HG03575 (cell line): ENCODE measurements around the gene CPNE2.
"Not testable (repeated sequence)": the region's sequence is repeated elsewhere in the genome, so short reads cannot be mapped to it uniquely, and the experiment has no call there.

Experiments
- ATAC-seq: cut with Tn5 transposase; IDR thresholded peaks from one replicate; pipeline ENCODE4 v1.9.1; 2021; ENCODE audit not compliant: unreplicated experiment, insufficient number of reproducible peaks, low FRiP score; ENCODE audit errors: extremely low read depth

Gene CPNE2

DNA sequence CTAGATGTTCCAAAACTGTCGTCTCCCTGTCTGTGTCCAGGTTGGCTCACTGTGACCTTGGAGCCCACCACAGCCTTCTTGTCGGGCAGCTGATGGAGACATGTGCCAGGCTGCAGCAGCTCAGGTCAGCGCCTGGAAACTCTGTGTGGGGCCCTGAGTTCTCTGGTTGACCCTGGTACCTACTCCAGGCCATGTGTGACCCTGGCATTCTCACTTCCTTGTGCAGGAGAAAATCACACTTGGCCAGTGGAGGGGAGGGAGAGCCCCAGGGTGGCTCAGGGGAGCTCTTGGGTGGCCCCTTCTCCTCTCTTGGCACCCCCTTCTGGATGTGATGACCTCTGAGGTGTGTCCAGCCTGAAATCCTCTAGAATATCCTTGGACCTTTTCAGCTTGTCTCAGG, 25.0 kb upstream of the CPNE2 start:
- ATAC-seq: no peak

DNA sequence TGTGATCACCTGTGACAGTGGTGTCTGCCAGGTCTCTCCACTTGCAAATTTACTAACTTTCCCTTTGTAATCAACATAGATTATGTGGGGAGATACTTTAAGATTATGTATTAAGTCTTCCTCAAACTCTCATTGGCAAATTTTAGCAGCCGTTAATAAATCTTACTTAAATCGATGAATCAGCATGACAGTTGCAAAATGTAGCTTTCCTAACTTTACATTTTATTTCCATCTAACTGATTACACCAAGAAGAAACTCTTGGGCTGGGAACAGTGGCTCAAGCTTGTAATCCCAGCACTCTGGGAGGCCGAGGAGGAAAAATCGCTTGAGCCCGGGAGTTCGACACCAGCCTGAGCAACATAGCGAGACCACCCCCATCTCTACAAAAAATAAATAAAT, 23.3 kb upstream of the CPNE2 start:
- ATAC-seq: no peak

GRCh38 chr16:57069635-57070370, 22.6 kb upstream of the CPNE2 start:
- no peak for ATAC-seq

DNA sequence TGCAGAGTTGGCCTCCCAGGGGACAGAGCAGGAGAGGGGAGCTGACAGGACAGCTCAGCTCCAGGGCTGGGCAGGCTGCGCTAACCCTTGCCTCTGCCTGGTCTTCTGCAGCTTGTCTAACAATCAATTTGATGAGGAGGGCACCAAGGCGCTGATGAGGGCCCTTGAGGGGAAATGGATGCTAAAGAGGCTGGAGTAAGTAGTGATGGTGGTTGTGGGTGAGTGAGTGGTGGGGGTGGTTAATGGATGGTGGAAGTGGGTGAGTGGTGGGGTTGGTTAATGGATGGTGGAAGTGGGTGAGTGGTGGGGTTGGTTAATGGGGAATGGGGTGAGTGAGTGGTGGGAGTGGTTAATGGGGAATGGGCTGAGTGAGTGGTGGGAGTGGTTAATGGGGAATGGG, 22.0 kb upstream of the CPNE2 start:
- ATAC-seq: no peak

DNA sequence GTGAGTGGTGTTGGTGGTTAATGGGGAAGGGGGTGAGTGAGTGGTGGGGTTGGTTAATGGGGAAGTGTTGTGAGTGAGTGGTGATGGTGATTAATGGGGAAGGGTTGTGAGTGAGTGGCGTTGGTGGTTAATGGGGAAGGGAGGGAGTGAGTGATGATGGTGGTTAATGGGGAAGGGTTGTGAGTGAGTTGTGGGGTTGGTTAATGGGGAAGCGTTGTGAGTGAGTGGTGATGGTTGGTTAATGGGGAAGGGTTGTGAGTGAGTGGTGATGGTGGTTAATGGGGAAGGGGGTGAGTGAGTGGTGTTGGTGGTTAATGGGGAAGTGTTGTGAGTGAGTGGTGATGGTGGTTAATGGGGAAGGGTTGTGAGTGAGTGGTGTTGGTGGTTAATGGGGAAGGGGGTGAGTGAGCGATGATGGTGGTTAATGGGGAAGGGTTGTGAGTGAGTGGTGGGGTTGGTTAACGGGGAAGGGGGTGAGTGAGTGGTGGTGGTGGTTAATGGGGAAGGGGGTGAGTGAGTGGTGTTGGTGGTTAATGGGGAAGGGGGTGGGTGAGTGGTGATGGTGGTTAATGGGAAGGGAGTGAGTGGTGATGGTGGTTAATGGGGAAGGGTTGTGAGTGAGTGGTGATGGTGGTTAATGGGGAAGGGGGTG, 21.2 kb upstream of the CPNE2 start:
- ATAC-seq: not testable (repeated sequence)

DNA sequence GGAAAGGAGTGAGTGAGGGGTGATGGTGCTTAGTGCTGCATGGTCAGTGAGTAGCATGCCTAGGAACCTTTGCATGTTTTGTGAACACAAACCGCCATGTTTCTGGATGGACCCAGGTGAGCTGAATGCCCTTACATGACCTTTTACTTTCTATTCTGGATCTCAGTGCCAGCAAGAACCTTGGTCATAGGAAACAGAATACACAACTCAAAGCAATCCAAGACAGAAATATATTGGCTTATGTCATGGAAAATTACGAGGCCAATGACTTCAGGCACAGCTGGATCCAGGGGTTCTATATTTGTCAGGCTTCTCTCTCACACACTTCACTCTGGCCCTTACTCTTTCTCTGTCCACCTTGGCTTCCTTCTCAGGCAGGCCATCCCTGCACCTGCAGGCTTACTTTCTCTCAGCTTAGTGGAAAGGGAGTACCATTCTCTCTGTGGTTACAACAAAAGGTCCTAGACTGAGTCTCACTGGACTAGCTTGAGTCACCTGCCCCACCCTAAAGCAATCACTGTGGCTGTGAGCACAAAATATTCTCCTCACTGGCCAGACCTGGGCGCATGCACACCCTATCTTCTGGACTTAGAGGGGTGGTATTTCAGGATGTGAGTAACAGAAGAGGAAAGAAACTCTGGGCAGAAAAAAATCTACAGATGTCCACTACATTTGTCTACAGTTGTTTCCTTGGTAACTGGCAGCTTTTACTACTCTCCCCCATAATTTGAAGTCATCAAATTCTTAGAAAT, 20.4 kb upstream of the CPNE2 start:
- no peak for ATAC-seq

DNA sequence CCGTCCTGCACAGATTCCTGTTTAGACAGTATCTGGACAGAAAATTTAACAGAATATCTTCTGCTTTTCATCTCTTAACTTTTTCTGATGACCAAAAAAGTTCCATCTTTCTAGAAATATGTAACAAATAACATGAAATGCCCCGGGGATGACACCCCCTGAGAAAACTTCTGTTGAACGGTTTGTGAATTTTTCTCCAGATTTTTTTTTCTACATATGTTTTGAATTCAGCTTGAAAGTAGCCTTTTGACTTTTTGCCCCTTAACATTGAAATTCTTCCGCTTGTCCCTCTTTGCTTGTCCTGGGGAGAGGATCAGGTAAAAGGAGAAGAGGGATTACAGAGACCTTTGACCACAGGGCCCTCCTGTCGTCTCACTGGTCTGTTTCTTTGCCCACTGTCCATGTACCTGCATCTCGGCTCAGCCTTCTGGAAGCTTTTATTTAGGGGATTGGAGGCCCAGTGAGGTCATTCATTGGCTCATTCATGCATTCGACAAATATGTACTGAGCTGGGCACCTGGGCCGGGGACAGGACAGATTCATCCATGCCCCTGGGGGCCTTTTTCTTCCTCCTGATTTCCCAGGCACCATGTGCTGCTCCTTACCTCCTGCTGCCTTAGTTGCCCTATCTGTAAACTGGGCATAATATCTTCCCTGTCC, 19.6 kb upstream of the CPNE2 start:
- no peak for ATAC-seq

DNA sequence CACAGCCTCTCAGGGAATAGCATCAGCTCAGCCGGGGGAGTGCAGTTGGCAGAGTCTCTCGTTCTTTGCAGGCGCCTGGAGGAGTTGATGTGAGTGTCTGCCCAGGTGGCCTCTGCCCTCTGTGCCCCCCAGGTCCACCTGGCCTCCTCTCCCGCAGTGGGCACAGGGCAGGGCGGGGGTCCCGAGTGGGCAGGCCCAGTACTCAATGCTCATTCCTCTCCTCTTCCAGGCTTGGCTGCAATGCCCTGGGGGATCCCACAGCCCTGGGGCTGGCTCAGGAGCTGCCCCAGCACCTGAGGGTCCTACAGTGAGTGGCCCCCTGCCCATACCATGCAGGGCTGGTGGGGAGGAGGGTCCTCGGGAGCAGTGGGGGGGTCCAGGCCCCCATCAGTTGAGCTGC, 14.7 kb upstream of the CPNE2 start:
- ATAC-seq: no peak

DNA sequence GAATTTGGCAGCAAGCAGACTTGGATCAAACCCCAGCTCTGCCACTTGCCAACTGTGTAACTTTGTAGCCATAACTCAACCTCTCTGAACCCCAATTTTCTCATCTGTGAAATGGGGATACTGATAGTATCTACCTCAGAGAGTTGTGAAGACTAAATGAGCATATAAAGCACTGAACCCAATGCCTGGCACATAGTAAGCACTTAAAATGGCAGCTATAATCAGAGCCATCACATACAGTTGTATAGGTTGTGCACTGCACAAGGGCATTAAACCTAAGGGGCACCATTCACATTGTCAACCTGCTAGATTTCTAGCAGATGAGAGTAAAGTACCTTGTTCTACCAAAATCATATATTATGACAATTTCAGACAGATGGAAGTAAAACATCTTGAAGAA, 10.6 kb upstream of the CPNE2 start:
- ATAC-seq: no peak

DNA sequence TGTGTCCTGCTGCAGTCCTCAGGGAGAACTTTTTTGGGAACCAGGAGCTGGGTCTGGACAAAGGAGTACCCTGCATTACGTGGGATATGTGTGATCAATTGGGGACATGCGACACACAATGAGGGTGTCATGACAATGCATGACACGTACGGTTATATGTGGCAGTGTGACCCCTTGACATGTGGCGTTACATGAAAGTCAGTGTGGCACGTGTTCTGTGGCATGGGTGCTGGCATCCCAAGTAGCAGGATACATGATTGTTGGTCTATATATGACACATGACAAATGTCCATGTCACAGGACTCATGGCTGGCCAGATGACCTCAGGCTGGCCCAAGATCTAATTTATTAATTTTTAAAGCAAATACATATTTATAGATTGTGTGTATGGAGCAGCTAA, 9.7 kb upstream of the CPNE2 start:
- no peak for ATAC-seq

DNA sequence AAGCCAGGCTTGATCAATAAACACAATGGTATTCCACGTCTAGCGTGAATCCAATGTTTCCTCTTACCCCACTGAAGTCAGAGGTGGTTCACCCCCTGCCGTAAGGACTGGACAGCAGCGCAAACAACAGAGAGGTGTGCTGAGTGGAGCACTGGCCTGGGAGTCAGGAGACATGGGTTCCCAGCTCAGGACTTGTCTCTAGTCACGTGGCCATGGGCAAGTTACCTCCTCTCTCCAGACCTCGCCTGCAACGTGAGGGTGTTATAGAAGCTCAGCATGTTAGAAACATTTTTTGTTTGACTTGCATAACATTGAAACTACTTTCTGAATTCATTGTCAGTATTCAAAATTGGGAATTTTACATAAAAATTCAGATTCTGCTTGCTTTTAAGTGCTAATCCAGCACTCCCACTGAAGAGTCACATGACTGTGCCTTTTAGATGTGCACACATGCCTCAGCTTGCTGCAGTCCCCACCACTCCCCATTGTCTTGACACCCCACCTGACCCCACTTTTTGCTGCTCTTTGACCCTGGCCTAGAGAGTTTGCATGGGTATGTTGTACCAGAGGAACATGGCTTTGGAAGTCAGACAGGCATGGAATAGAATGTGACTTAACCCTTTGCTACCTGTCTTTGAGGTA, 8.8 kb upstream of the CPNE2 start:
- no peak for ATAC-seq

DNA sequence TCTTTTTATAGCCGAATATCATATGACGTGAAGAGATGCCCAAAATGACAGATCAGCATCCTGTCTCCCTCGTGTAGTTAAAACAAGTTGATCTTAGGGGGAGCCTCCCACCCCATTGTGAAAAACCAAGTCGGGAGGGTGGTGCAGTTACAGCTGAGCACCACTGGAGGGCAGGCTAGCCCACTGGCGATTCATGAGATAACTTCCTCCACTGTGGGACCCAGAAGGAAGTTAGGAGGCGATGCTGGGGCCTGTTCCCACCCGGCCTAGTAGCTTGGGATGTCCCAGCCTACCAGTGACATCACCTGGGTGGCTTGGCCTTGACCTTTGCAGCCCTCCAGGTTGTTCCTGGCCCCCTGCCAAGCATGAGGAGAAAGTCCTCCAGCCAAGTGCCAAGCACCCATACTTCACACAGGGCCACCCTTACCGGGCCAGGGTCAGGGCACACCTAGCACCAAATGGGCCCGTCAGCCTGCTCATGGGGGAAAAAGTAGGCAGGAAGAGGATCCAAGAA, 8.1 kb upstream of the CPNE2 start:
- ATAC-seq: no peak

DNA sequence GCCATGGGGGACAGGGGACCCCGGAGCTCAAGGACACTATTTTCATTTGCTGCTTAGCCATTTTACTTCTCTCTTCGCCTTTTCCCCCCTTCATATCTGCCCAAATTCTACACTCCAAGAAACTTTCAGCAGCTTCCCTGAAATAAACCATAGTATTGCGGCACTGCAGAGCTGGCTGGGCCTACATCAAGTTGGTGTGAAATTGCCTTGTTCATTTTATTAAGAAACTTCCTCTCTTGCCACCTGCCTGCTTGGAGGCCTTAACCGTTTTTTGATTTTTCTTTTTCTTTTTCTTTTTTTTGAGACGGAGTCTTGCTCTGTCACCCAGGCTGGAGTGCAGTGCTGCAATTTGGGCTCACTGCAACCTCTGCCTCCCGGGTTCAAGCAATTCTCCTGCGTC, 7.4 kb upstream of the CPNE2 start:
- no peak for ATAC-seq

GRCh38 chr16:57087003-57087402, 5.4 kb upstream of the CPNE2 start:
- no peak for ATAC-seq

DNA sequence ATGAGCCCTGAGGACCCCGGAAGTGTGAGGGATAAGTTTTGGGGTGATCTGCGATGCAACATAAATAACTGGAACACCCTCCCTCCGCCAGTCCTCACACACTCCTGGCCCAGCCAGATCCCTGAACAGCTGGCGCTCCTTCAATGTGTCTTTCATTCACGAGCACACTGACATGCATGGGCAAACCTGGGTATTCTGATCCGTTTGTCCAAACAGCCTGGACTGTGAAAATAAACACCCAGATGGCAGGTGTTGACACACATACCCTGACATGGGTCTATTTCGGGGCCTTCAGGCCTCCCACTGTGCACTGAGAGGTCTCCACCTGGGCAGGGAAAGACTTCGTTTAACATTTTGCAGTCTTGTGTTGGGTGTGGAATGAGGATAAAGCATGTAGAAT, 3.0 kb upstream of the CPNE2 start:
- no peak for ATAC-seq

GRCh38 chr16:57091200-57091974, 996 bp upstream of the CPNE2 start:
- no peak for ATAC-seq

- ATAC-seq: no peak
Measured at GRCh38 chr16:57092786-57093411, 516 bp downstream of the CPNE2 start.
